ENCODE results near the gene VSIG8.

GRCh38 chr1:159845751-159846629 is 16.5 kb downstream of the VSIG8 start:
- TF ChIP-seq CTCF (IDR thresholded peaks at IDR 0.05) (no peak), POLR2A (IDR thresholded peaks at IDR 0.05) (no peak)
